K562 (cell line): ENCODE measurements around the gene ATP6V0A4.

Source experiments
- BACH1 ChIP-seq: fragments of 200-800 bp; sonication (Bioruptor generic); IDR thresholded peaks from 2 replicates; pipeline ENCODE4 v1.6.1; 2016; ENCODE audit warnings: missing genetic modification characterization, missing compliant biosample characterization
- BCOR ChIP-seq: fragments of 450-650 bp; IDR thresholded peaks from 2 replicates; pipeline ENCODE4 v1.6.1; 2016
- EP300 ChIP-seq: IDR thresholded peaks from 2 replicates; pipeline ENCODE4 v1.6.1; 2012; ENCODE audit warnings: low read length, improper control_type of control experiment
- FOXA3 ChIP-seq, 2 experiments: fragments of 450-650 bp in 1 of 2; sonication (generic) in 1 of 2; formaldehyde crosslinking; IDR thresholded peaks in 1 of 2; conservative IDR thresholded peaks in 1 of 2; 2 replicates each; pipeline versions ENCODE4 v1.4.0 to v1.8.0; 2020 to 2022; ENCODE audit warnings: mild to moderate bottlenecking in 2 of 2, missing genetic modification reagents in 1 of 2
- MAFF ChIP-seq: IDR thresholded peaks from 2 replicates; pipeline ENCODE4 v1.6.1; 2012; ENCODE audit warnings: low read length, improper control_type of control experiment
- MXI1 ChIP-seq: IDR thresholded peaks from 2 replicates; pipeline ENCODE4 v1.6.1; 2011; ENCODE audit warnings: low read depth, mild to moderate bottlenecking, improper control_type of control experiment, low read length
- NCOA1 ChIP-seq: fragments of 450-650 bp; IDR thresholded peaks from 2 replicates; pipeline ENCODE4 v1.6.1; 2016; ENCODE audit warnings: low read depth
- POLR2A ChIP-seq: fragments of 450-650 bp; conservative IDR thresholded peaks from 2 replicates; pipeline ENCODE4 v1.6.1; 2016
- POLR2AphosphoS5 ChIP-seq: IDR thresholded peaks from 2 replicates; pipeline ENCODE4 v1.6.1; 2011; ENCODE audit warnings: mild to moderate bottlenecking, low read depth, low read length, moderate library complexity; ENCODE audit not compliant: control insufficient read depth, insufficient read depth
- TEAD1 ChIP-seq, 2 experiments: fragments of 450-650 bp in 1 of 2; sonication (generic) in 1 of 2; formaldehyde crosslinking; IDR thresholded peaks; 2 replicates each; pipeline versions ENCODE4 v1.4.0 to v1.8.0; 2020 to 2022; ENCODE audit warnings: mild to moderate bottlenecking in 2 of 2, missing genetic modification reagents in 1 of 2
- TGIF2 ChIP-seq: sonication (generic); formaldehyde crosslinking; IDR thresholded peaks from 2 replicates; pipeline ENCODE4 v1.8.1; 2022; ENCODE audit warnings: mild to moderate bottlenecking, missing genetic modification reagents, moderate library complexity
- ZKSCAN8 ChIP-seq: fragments of 200-800 bp; sonication (Bioruptor generic); IDR thresholded peaks from 2 replicates; pipeline ENCODE4 v1.6.1; 2016; ENCODE audit warnings: missing genetic modification characterization, missing compliant biosample characterization
- TF ChIP-seq, protein P1 (sequence below): sonication (generic); formaldehyde crosslinking; IDR thresholded peaks from 2 replicates; pipeline ENCODE4 v1.9.0; 2022; ENCODE audit warnings: mild to moderate bottlenecking, missing genetic modification reagents
- TF ChIP-seq, protein P2 (sequence below), 3 experiments: IDR thresholded peaks in 2 of 3; conservative IDR thresholded peaks in 1 of 3; 2 replicates each; pipeline ENCODE4 v1.5.1; 2011 to 2012; ENCODE audit warnings: low read length in 3 of 3, mild to moderate bottlenecking in 3 of 3, control low read depth in 2 of 3, improper control_type of control experiment in 1 of 3, inconsistent platforms in 1 of 3, low read depth in 1 of 3, mixed read lengths in 1 of 3, moderate library complexity in 1 of 3; ENCODE audit not compliant: insufficient read depth in 2 of 3

DNA sequence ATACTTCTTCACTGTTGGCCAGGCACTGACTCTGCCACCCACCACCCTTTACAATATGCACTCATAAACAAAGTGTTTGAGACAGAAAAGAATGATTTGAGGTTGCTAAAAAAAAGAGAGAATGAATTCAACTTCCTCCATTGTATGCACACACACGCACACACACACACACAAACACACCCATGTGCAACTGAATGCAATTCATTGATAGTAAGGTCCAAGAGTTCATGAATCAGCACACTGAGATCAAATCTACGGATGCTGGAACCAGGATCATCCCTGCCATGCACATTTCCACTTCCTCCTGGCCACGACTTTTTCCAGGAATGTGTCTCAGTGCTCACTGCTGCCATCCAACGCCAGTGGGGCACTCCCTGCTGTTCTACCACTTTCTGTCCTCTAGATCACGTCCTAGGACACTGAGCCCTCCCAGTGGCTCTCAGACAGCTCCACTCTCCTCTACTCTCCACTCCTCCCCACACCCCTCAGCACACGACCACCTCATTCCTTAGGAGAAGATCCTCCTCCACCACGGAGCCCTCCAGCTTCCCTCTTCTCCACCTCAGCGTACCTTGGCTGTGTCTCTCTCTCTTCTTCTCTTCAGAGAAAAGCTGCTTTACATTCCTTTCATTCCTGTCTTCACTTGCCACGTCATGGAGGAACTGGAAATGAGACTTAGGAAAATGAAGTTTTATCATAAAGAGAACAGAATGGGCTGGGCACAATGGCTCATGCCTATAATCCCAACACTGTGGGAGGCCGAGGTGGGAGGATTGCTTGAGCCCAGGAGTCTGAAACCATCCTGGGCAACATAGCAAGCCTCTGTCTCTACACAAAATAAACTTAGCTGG, 12.2 kb downstream of the ATP6V0A4 start:
- TF ChIP-seq ZKSCAN8 (CRISPR knock-in tag) (no peak), FOXA3 (CRISPR knock-in tag; conservative IDR thresholded peaks at IDR 0.05 in 1 of 2, IDR thresholded peaks at IDR 0.05 in 1 of 2) (no peak), BACH1 (tag) (no peak), TEAD1 (CRISPR knock-in tag; IDR thresholded peaks at IDR 0.05) (no peak), POLR2A (no peak), EP300 (no peak), MAFF (no peak), NCOA1 (no peak), POLR2AphosphoS5 (no peak), MXI1 (no peak), TGIF2 (CRISPR knock-in tag) (no peak), BCOR (no peak)
- TF ChIP-seq, protein P1, sequence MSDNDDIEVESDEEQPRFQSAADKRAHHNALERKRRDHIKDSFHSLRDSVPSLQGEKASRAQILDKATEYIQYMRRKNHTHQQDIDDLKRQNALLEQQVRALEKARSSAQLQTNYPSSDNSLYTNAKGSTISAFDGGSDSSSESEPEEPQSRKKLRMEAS, result no peak
- TF ChIP-seq, protein P2, sequence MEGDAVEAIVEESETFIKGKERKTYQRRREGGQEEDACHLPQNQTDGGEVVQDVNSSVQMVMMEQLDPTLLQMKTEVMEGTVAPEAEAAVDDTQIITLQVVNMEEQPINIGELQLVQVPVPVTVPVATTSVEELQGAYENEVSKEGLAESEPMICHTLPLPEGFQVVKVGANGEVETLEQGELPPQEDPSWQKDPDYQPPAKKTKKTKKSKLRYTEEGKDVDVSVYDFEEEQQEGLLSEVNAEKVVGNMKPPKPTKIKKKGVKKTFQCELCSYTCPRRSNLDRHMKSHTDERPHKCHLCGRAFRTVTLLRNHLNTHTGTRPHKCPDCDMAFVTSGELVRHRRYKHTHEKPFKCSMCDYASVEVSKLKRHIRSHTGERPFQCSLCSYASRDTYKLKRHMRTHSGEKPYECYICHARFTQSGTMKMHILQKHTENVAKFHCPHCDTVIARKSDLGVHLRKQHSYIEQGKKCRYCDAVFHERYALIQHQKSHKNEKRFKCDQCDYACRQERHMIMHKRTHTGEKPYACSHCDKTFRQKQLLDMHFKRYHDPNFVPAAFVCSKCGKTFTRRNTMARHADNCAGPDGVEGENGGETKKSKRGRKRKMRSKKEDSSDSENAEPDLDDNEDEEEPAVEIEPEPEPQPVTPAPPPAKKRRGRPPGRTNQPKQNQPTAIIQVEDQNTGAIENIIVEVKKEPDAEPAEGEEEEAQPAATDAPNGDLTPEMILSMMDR (IDR thresholded peaks at IDR 0.05 in 2 of 3, conservative IDR thresholded peaks at IDR 0.05 in 1 of 3; ENCODE audit: insufficient read depth in 2 of 3, low read depth in 1 of 3, low read length in 3 of 3), result no peak
